CD14-positive monocyte (primary cell): ENCODE data around the gene MAGI3. TPM values are rescaled to one million over a fixed set of nuclear protein-coding genes. Genes with fewer than 3 reads are reported as not detected.
A peak's percentile ranks its signal among the peaks of the same experiment; 100 is the strongest.

ENCODE experiments used
- DNase-seq, 3 donors: peaks; one replicate each; pipeline ENCODE4 v3.0.0-alpha.2; 2011 to 2022
- H2AFZ ChIP-seq: 2 replicates; pipeline ENCODE4 v1.6.0; 2012; ENCODE audit warnings: mild to moderate bottlenecking, low read depth, low read length, inconsistent platforms; ENCODE audit not compliant: insufficient read depth, poor library complexity, severe bottlenecking
- H3K27ac ChIP-seq, 2 donors: 1 replicate in 1 of 2; 2 replicates in 1 of 2; pipeline ENCODE4 v1.5.1; 2012 to 2013; ENCODE audit warnings: low read length in 2 of 2, control low read depth in 1 of 2, inconsistent platforms in 1 of 2, low read depth in 1 of 2, mild to moderate bottlenecking in 1 of 2
- H3K27me3 ChIP-seq, 2 donors: one replicate each; pipeline versions ENCODE4 v1.6.0 to v1.6.1; 2011 to 2013; ENCODE audit warnings: low read length in 2 of 2; ENCODE audit not compliant: control insufficient read depth in 2 of 2, insufficient read depth in 2 of 2
- H3K36me3 ChIP-seq, 2 donors: replicated peaks in 1 of 2; 1 replicate in 1 of 2; 2 replicates in 1 of 2; pipeline versions ENCODE4 v1.5.1 to v1.6.1; 2012 to 2013; ENCODE audit warnings: low read length in 2 of 2, control low read depth in 1 of 2, inconsistent platforms in 1 of 2, mild to moderate bottlenecking in 1 of 2; ENCODE audit not compliant: insufficient read depth in 2 of 2, control insufficient read depth in 1 of 2
- H3K4me1 ChIP-seq, 2 donors: 1 replicate in 1 of 2; 2 replicates in 1 of 2; pipeline versions ENCODE4 v1.5.1 to v1.6.1; 2012 to 2013; ENCODE audit warnings: low read length in 2 of 2, control low read depth in 1 of 2, inconsistent platforms in 1 of 2, mild to moderate bottlenecking in 1 of 2, moderate library complexity in 1 of 2; ENCODE audit not compliant: insufficient read depth in 2 of 2, control insufficient read depth in 1 of 2
- H3K4me2 ChIP-seq: replicated peaks from 2 replicates; pipeline ENCODE3; 2012; ENCODE audit warnings: low read length, moderate library complexity, mild to moderate bottlenecking; ENCODE audit not compliant: poor library complexity, severe bottlenecking; ENCODE audit errors: extremely low read depth
- H3K4me3 ChIP-seq, 3 experiments: fragments of 200-600 bp in 1 of 3; sonication (generic) in 1 of 3; replicated peaks in 1 of 3; 1 replicate in 2 of 3; 2 replicates in 1 of 3; pipeline ENCODE4 v1.5.1; 2011 to 2013; ENCODE audit warnings: low read length in 3 of 3, mild to moderate bottlenecking in 3 of 3, control low read depth in 2 of 3, low read depth in 2 of 3, inconsistent platforms in 1 of 3, moderate library complexity in 1 of 3
- H3K79me2 ChIP-seq: 2 replicates; pipeline ENCODE4 v1.6.0; 2012; ENCODE audit warnings: mild to moderate bottlenecking, control low read depth, inconsistent platforms, low read length, moderate library complexity; ENCODE audit not compliant: insufficient read depth
- H3K9ac ChIP-seq: 2 replicates; pipeline ENCODE4 v1.6.0; 2017; ENCODE audit warnings: low read length, mild to moderate bottlenecking; ENCODE audit not compliant: insufficient read depth, poor library complexity, severe bottlenecking
- H3K9me3 ChIP-seq, 2 donors: replicated peaks in 1 of 2; 1 replicate in 1 of 2; 2 replicates in 1 of 2; pipeline versions ENCODE4 v1.5.1 to v1.6.1; 2012 to 2013; ENCODE audit warnings: low read length in 2 of 2, control low read depth in 1 of 2; ENCODE audit not compliant: control insufficient read depth in 1 of 2, insufficient read depth in 1 of 2
- H4K20me1 ChIP-seq: 2 replicates; pipeline ENCODE4 v1.6.0; 2012; ENCODE audit warnings: mild to moderate bottlenecking, low read length, control low read depth, moderate library complexity; ENCODE audit not compliant: insufficient read depth
- H3K27ac Mint-ChIP-seq, 7 donors: one replicate each; pipeline ENCODE4 v1.8.0; 2020; ENCODE audit warnings: mild to moderate bottlenecking in 7 of 7, mixed read lengths in 7 of 7, moderate library complexity in 6 of 7, inconsistent platforms in 2 of 7
- H3K27me3 Mint-ChIP-seq, 3 donors: one replicate each; pipeline ENCODE4 v1.8.0; 2021 to 2022; ENCODE audit warnings: low read depth in 3 of 3, mild to moderate bottlenecking in 3 of 3, mixed read lengths in 3 of 3, moderate library complexity in 3 of 3, inconsistent platforms in 1 of 3
- H3K36me3 Mint-ChIP-seq, 2 donors: one replicate each; pipeline ENCODE4 v1.8.0; 2020; ENCODE audit warnings: mixed read lengths in 2 of 2, inconsistent platforms in 1 of 2, mild to moderate bottlenecking in 1 of 2
- H3K4me1 Mint-ChIP-seq: one replicate; pipeline ENCODE4 v1.8.0; 2020; ENCODE audit warnings: mild to moderate bottlenecking, mixed read lengths
- H3K4me3 Mint-ChIP-seq, 2 donors: one replicate each; pipeline ENCODE4 v1.8.0; 2020; ENCODE audit warnings: mild to moderate bottlenecking in 2 of 2, mixed read lengths in 2 of 2, moderate library complexity in 1 of 2
- H3K9me3 Mint-ChIP-seq, 7 donors: one replicate each; pipeline ENCODE4 v1.8.0; 2020 to 2022; ENCODE audit warnings: mixed read lengths in 7 of 7, mild to moderate bottlenecking in 6 of 7, moderate library complexity in 6 of 7, inconsistent platforms in 2 of 7
- CTCF ChIP-seq: fragments of 200-600 bp; IDR thresholded peaks from one replicate; pipeline ENCODE4 v1.8.0; 2022; ENCODE audit warnings: antibody characterized with exemption, mild to moderate bottlenecking
- WGBS: methylation state at CpG from one replicate; pipeline ENCODE4 v1.1.5; 2013; ENCODE audit warnings: missing lambda C conversion rate; ENCODE audit not compliant: insufficient coverage; 5-methylcytosine and 5-hydroxymethylcytosine counted together
- intact Hi-C, 2 donors: fragments of 100-400 bp; cut with micrococcal nuclease; formaldehyde crosslinking; loops; one replicate each; pipeline versions ENCODE4 v1.15.0 to v1.15.1; 2023
- polyA plus RNA-seq, 3 donors: library from polyadenylated mRNA; depleted of rRNA in 1 of 3; unstranded in 2 of 3; stranded (reverse) in 1 of 3; fragments of 300-500 nt in 2 of 3; fragments of >200 nt in 1 of 3; fragmentation: Illumina TruSeq in 2 of 3; gene quantifications; 1 replicate in 2 of 3; 2 replicates in 1 of 3; pipeline ENCODE4 v1.2.3, GENCODE V29; 2012 to 2021

Gene MAGI3
- polyA plus RNA-seq, 3 donors = 0.36 to 0.58 (median 0.43) TPM

GRCh38 chr1:113692342-113692741 lies 302.0 kb downstream of the MAGI3 start:
- Mint-ChIP-seq H3K4me3 (no peak overlapping the region), H3K4me1 (peaks cover 9% of the 10 kb centered on the region)
- WGBS = no CpG with 5 or more reads among the region's 2 CpGs

GRCh38 chr1:113692824-113693431 lies 302.6 kb downstream of the MAGI3 start:
- Histone ChIP-seq H3K36me3 (peaks cover 9 to 41% of the 10 kb centered on the region in 2 donors), H3K9ac (no peak overlapping the region), H3K27me3 (no peaks in the 10 kb centered on the region), H3K9me3 (peaks cover 0 to 17% of the 10 kb centered on the region in 2 donors), H2AFZ (no peak overlapping the region), H3K4me1 (peaks cover 6 to 10% of the 10 kb centered on the region in 2 donors), H3K4me2 (no peak overlapping the region), H3K79me2 (no peaks in the 10 kb centered on the region), H4K20me1 (no peaks in the 10 kb centered on the region), H3K4me3 (no peak overlapping the region), H3K27ac (no peak overlapping the region)
- H3K4me1 Mint-ChIP-seq = peaks cover 9% of the 10 kb centered on the region
- no peak for TF ChIP-seq CTCF
- no peak for DNase-seq
- H3K27ac Mint-ChIP-seq = no peak overlapping the region
- H3K27me3 Mint-ChIP-seq = peaks cover 0 to 1% (median 0%) of the 10 kb centered on the region in 3 donors
- H3K36me3 Mint-ChIP-seq = peaks cover 20 to 44% of the 10 kb centered on the region in 2 donors
- intact Hi-C loops = no loop called here
- 100% methylated on average over 3 of the region's 4 CpGs for WGBS
- H3K9me3 Mint-ChIP-seq = peaks cover 6 to 19% (median 13%) of the 10 kb centered on the region in 7 donors
- no peak overlapping the region for H3K4me3 Mint-ChIP-seq

More at GRCh38 chr1:113692342-113692741, 302.0 kb downstream of the MAGI3 start:
- peaks cover 6 to 10% of the 10 kb centered on the region in 2 donors for H3K4me1 ChIP-seq
- TF ChIP-seq CTCF = no peak
- Mint-ChIP-seq H3K27ac (peak overlapping the region in 2 of 7 donors; percentile 14 to 60), H3K9me3 (peaks cover 6 to 19% (median 13%) of the 10 kb centered on the region in 7 donors), H3K36me3 (peaks cover 15 to 39% of the 10 kb centered on the region in 2 donors), H3K27me3 (peaks cover 0 to 1% (median 0%) of the 10 kb centered on the region in 3 donors)
- no peak overlapping the region for H2AFZ ChIP-seq
- H4K20me1 ChIP-seq = no peaks in the 10 kb centered on the region
- H3K4me3 ChIP-seq = no peak overlapping the region
- intact Hi-C loops = no loop called here
- H3K9me3 ChIP-seq = peaks cover 0 to 17% of the 10 kb centered on the region in 2 donors
- H3K4me2 ChIP-seq = no peak overlapping the region
- no peak overlapping the region for H3K9ac ChIP-seq
- peak in 1 of 3 donors; percentile 26 for DNase-seq
- peaks cover 8 to 35% of the 10 kb centered on the region in 2 donors for H3K36me3 ChIP-seq
- no peaks in the 10 kb centered on the region for H3K79me2 ChIP-seq
- peak overlapping the region in 1 of 2 donors; percentile 5 for H3K27ac ChIP-seq
- H3K27me3 ChIP-seq = no peaks in the 10 kb centered on the region
